MM.1S (cell line): ENCODE results near the gene SEMA3A.

Experiments
- DNase-seq: peaks from one replicate; pipeline ENCODE4 v3.0.0-alpha.2; 2015
- H2AFZ ChIP-seq: fragments of 300-600 bp; sonication (generic); 2 replicates; pipeline ENCODE4 v1.6.0; 2016; ENCODE audit warnings: antibody characterized with exemption, low read length
- H3F3A ChIP-seq: fragments of 300-600 bp; sonication (generic); 2 replicates; pipeline ENCODE4 v1.6.1; 2016; ENCODE audit warnings: mild to moderate bottlenecking, antibody characterized with exemption, low read length, moderate library complexity, mixed read lengths; ENCODE audit not compliant: insufficient read depth
- H3K27ac ChIP-seq: fragments of 300-600 bp; sonication (generic); 2 replicates; pipeline ENCODE4 v1.5.1; 2016; ENCODE audit warnings: mild to moderate bottlenecking, low read length
- H3K27me3 ChIP-seq: fragments of 300-600 bp; sonication (generic); replicated peaks from 2 replicates; pipeline ENCODE4 v1.6.0; 2016; ENCODE audit warnings: low read length; ENCODE audit not compliant: insufficient read depth
- H3K36me3 ChIP-seq: fragments of 300-600 bp; sonication (generic); replicated peaks from 2 replicates; pipeline ENCODE4 v1.6.1; 2016; ENCODE audit warnings: mild to moderate bottlenecking, low read length, mixed read lengths; ENCODE audit not compliant: insufficient read depth
- H3K4me1 ChIP-seq: fragments of 300-600 bp; sonication (generic); 2 replicates; pipeline ENCODE4 v1.6.1; 2016; ENCODE audit warnings: low read length, mixed read lengths
- H3K4me2 ChIP-seq: fragments of 300-600 bp; sonication (generic); 2 replicates; pipeline ENCODE4 v1.6.0; 2016; ENCODE audit warnings: low read depth, low read length
- H3K4me3 ChIP-seq: fragments of 300-600 bp; sonication (generic); 2 replicates; pipeline ENCODE4 v1.5.1; 2016; ENCODE audit warnings: low read length, mixed read lengths
- H3K79me2 ChIP-seq: fragments of 300-600 bp; sonication (generic); 2 replicates; pipeline ENCODE4 v1.6.1; 2016; ENCODE audit warnings: mixed run types, low read length, mixed read lengths
- H3K9ac ChIP-seq: fragments of 300-600 bp; sonication (generic); 2 replicates; pipeline ENCODE4 v1.6.1; 2016; ENCODE audit warnings: low read length, mixed read lengths
- H3K9me2 ChIP-seq: fragments of 300-600 bp; sonication (generic); replicated peaks from 2 replicates; pipeline ENCODE4 v1.6.1; 2016; ENCODE audit warnings: mild to moderate bottlenecking, low read length, mixed read lengths; ENCODE audit not compliant: insufficient read depth
- H3K9me3 ChIP-seq: fragments of 300-600 bp; sonication (generic); replicated peaks from 2 replicates; pipeline ENCODE4 v1.6.1; 2016; ENCODE audit warnings: mild to moderate bottlenecking, low read length, mixed read lengths; ENCODE audit not compliant: insufficient read depth
- H4K20me1 ChIP-seq: fragments of 300-600 bp; sonication (generic); 2 replicates; pipeline ENCODE4 v1.6.1; 2016; ENCODE audit warnings: mild to moderate bottlenecking, low read length, moderate library complexity, mixed read lengths; ENCODE audit not compliant: insufficient read depth
- EZH2 ChIP-seq: fragments of 300-600 bp; sonication (generic); optimal IDR thresholded peaks from 2 replicates; pipeline ENCODE3; 2017; ENCODE audit warnings: low read depth, mild to moderate bottlenecking, antibody characterized with exemption, low read length, mixed read lengths
- EZH2phosphoT487 ChIP-seq: fragments of 300-600 bp; sonication (generic); IDR thresholded peaks from 2 replicates; pipeline ENCODE4 v1.6.1; 2018; ENCODE audit warnings: antibody characterized with exemption, low read length
- TF ChIP-seq, protein P1 (sequence below): fragments of 300-600 bp; sonication (generic); IDR thresholded peaks from 2 replicates; pipeline ENCODE4 v1.5.1; 2016; ENCODE audit warnings: antibody characterized with exemption, low read length, mixed read lengths

The SEMA3A gene

DNA sequence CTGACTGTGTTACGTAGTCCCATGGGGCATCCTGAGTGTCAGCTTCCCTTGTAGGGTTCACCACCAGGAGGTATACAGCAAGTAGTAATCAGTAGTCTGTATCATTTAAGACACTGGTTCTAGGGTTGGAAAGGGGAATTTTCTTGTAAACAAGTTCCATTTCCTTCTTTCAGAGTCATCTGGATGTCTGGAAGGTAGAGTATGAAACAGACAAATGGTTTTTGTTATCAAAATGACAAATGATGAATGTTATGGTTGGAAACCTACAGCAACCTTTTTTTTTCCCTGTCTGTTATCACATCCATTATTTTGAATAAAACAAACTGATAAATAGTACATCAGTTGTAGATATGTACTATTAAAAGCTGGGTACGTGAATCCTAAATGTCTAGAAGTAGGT, 19.1 kb downstream of the SEMA3A start:
- Histone ChIP-seq H3K9ac (no peak overlapping the region), H3K9me3 (no peaks in the 10 kb centered on the region), H3K79me2 (no peaks in the 10 kb centered on the region), H3K4me1 (no peaks in the 10 kb centered on the region), H3K27ac (no peak overlapping the region), H3K27me3 (no peaks in the 10 kb centered on the region), H3F3A (no peaks in the 10 kb centered on the region), H3K4me2 (no peak overlapping the region), H2AFZ (no peak overlapping the region), H3K9me2 (no peaks in the 10 kb centered on the region), H4K20me1 (no peaks in the 10 kb centered on the region), H3K36me3 (no peaks in the 10 kb centered on the region), H3K4me3 (no peak overlapping the region)
- TF ChIP-seq EZH2phosphoT487 (no peak), EZH2 (no peak)
- TF ChIP-seq, protein P1, sequence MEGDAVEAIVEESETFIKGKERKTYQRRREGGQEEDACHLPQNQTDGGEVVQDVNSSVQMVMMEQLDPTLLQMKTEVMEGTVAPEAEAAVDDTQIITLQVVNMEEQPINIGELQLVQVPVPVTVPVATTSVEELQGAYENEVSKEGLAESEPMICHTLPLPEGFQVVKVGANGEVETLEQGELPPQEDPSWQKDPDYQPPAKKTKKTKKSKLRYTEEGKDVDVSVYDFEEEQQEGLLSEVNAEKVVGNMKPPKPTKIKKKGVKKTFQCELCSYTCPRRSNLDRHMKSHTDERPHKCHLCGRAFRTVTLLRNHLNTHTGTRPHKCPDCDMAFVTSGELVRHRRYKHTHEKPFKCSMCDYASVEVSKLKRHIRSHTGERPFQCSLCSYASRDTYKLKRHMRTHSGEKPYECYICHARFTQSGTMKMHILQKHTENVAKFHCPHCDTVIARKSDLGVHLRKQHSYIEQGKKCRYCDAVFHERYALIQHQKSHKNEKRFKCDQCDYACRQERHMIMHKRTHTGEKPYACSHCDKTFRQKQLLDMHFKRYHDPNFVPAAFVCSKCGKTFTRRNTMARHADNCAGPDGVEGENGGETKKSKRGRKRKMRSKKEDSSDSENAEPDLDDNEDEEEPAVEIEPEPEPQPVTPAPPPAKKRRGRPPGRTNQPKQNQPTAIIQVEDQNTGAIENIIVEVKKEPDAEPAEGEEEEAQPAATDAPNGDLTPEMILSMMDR: no peak
- no peak for DNase-seq

DNA sequence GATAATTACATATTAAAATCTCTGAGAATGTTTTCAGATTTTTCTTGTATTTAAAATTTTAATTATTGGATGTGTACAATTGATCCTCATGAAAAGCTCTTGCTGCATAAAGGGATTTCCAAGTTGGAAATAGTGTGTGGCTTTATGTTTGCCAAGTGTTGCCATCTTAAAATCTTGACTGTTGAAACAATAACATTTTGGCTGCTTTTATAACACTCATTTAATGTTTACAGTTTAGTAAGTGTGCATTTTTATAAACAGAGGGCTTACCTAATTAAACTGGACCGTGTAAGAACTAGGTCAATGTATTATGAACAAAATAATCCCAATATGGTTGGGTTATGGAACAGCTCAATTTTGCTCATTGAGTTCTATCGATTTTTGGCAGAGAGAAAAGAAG, 23.9 kb downstream of the SEMA3A start:
- H4K20me1 ChIP-seq: no peaks in the 10 kb centered on the region
- no peak overlapping the region for H3K9ac ChIP-seq
- TF ChIP-seq, protein P1: no peak
- no peak for TF ChIP-seq EZH2
- no peak for TF ChIP-seq EZH2phosphoT487
- no peak overlapping the region for H2AFZ ChIP-seq
- H3F3A ChIP-seq: no peaks in the 10 kb centered on the region
- H3K27ac ChIP-seq: no peak overlapping the region
- H3K9me2 ChIP-seq: no peaks in the 10 kb centered on the region
- no peaks in the 10 kb centered on the region for H3K79me2 ChIP-seq
- H3K27me3 ChIP-seq: no peaks in the 10 kb centered on the region
- no peaks in the 10 kb centered on the region for H3K36me3 ChIP-seq
- no peak overlapping the region for H3K4me2 ChIP-seq
- DNase-seq: no peak
- H3K4me1 ChIP-seq: no peaks in the 10 kb centered on the region
- H3K4me3 ChIP-seq: no peak overlapping the region
- no peaks in the 10 kb centered on the region for H3K9me3 ChIP-seq

DNA sequence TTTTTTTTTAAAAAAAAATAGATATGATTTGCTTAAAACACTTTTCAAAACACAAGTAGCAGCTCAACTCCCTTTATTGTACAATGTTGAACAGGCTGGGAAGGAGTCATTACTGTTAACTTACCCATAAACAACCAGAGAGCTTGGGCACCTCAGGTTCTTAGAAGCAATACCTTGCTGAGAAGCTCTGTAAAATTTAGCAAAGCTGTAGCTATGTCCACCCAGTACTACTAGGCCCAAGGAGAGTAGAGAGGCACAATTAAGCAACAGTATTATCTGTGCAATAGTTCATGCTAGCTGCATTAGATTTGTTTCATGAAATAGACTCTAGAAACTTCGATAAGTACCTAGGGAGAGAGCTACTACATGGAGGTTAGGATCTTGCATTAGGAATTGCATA, 32.0 kb downstream of the SEMA3A start:
- Histone ChIP-seq H3K9me3 (no peaks in the 10 kb centered on the region), H3F3A (no peaks in the 10 kb centered on the region), H3K9ac (no peak overlapping the region), H2AFZ (no peak overlapping the region), H3K4me3 (no peak overlapping the region), H3K79me2 (no peaks in the 10 kb centered on the region), H3K27ac (no peak overlapping the region), H3K4me2 (no peak overlapping the region), H4K20me1 (no peaks in the 10 kb centered on the region), H3K4me1 (no peaks in the 10 kb centered on the region), H3K27me3 (no peaks in the 10 kb centered on the region), H3K36me3 (no peaks in the 10 kb centered on the region), H3K9me2 (no peaks in the 10 kb centered on the region)
- TF ChIP-seq EZH2phosphoT487: no peak
- TF ChIP-seq, protein P1: no peak
- TF ChIP-seq EZH2: no peak
- no peak for DNase-seq

DNA sequence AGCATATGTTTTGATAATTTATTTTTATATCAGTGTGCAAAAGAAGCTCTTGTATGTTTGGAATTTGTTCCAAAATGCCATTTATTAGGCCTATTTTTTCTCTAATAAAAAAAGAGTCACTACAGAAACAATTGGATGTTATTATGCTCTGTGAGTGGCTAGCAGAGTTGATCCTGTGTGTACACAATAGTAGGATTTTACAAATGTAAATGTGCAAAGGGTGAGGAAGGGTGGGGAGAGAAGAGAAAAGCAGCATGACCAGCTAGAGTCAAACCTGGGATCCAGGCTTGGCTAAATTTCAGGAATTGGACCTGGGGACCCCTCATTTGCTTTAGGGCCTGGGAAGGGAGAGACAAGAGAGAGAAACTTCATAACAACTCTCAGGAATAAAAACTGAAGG, 32.5 kb downstream of the SEMA3A start:
- no peaks in the 10 kb centered on the region for H3K27me3 ChIP-seq
- H3K36me3 ChIP-seq: no peaks in the 10 kb centered on the region
- no peaks in the 10 kb centered on the region for H4K20me1 ChIP-seq
- H3K4me2 ChIP-seq: no peak overlapping the region
- no peaks in the 10 kb centered on the region for H3K79me2 ChIP-seq
- H3K4me3 ChIP-seq: no peak overlapping the region
- no peaks in the 10 kb centered on the region for H3K9me3 ChIP-seq
- no peak overlapping the region for H2AFZ ChIP-seq
- no peak for DNase-seq
- no peaks in the 10 kb centered on the region for H3K9me2 ChIP-seq
- TF ChIP-seq EZH2 (no peak), EZH2phosphoT487 (no peak)
- TF ChIP-seq, protein P1: no peak
- no peak overlapping the region for H3K9ac ChIP-seq
- H3F3A ChIP-seq: no peaks in the 10 kb centered on the region
- no peaks in the 10 kb centered on the region for H3K4me1 ChIP-seq
- no peak overlapping the region for H3K27ac ChIP-seq
